Tongue (tissue), 2 donors: ENCODE results near the gene FOXN1. TPM values are rescaled to one million over a fixed set of nuclear protein-coding genes. Genes with fewer than 3 reads are reported as not detected.

ENCODE experiments used
- DNase-seq: peaks from one replicate; pipeline ENCODE4 v3.0.0-alpha.2; 2015
- total RNA-seq: library from RNA; depleted of rRNA; stranded (reverse); fragments of >200 nt; gene quantifications from one replicate; pipeline ENCODE4 v1.2.3, GENCODE V29; 2014

The FOXN1 gene
- total RNA-seq, 1 donor from 2014 or later = 0.21 TPM

- no peak for DNase-seq
These were observed 28.2 kb upstream of the FOXN1 start for GRCh38 chr17:28477928-28478327.

GRCh38 chr17:28478712-28479615 is 27.2 kb upstream of the FOXN1 start:
- no peak for DNase-seq

DNA sequence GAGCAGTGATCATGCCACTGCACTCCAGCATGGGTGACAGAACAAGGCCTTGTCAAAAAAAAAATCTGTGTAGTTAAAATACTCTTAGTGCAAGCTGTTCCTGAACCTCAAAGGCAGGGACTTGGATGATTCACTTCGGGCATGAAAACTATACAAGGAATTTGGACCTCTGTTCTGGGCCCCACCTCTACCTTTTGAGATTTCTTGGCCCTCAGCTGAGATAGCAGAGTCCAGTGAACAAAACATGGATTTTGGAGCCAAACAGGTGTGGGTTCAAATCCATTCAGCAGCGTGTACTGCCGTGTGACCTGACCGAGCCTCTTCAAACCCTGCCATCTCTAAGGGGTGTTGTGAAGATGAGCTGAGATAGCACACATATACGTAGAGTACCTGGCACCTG is 25.9 kb upstream of the FOXN1 start:
- no peak for DNase-seq

GRCh38 chr17:28480799-28481571 is 25.2 kb upstream of the FOXN1 start:
- no peak for DNase-seq

DNA sequence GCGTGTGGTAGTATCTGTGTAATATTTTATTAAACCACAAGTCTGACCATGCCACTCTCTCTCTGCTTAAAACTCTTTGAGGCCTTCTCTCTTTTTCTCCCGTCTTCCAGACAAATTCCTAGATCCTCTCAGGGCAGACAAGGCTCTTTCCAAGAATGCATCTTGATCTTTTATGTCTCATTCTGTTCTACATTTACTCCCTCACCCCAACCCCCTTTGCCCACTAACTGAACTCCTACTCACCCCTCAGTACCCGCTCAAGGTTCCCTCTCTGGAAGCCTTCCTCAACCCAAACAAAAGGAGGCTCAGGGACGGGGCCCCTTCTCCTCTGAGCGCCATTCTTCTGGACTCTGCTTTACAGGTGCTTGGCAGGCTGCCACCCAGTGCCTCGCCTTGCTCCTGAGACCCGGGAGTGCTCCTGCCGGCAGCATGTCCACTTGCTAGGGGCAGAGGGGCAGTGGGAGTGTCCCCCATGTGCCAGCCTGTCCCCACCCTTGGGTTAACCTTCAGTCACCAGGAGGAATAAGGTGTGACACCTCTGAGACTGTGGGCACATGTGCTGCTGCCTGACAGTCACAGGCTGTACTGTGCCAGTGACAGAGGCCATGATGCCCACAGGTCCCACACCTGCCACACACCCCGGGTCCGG is 23.5 kb upstream of the FOXN1 start:
- no peak for DNase-seq

- DNase-seq = no peak
These were observed 21.9 kb upstream of the FOXN1 start for GRCh38 chr17:28484296-28484695.

DNA sequence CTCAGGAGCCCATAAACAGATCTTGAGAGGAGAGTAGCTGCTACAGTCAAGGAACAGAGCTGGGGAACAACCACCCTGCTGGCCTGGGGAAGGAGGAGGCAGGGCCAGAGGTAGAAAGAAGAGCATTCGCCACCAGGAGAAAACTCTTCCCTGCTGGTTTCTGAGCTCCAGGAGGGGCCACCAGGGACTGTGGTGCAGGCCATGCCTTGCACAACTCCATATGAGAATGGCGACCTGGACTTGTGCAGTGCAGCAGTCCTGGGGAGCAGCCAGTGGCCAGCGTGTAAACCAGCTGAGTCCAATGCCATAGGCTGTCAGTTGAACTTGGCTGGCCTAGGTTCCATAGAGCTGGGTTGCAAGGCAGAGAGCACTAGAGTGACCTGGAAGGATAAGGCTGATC is 21.1 kb upstream of the FOXN1 start:
- no peak for DNase-seq

GRCh38 chr17:28487881-28488532 is 18.1 kb upstream of the FOXN1 start:
- DNase-seq = no peak

DNA sequence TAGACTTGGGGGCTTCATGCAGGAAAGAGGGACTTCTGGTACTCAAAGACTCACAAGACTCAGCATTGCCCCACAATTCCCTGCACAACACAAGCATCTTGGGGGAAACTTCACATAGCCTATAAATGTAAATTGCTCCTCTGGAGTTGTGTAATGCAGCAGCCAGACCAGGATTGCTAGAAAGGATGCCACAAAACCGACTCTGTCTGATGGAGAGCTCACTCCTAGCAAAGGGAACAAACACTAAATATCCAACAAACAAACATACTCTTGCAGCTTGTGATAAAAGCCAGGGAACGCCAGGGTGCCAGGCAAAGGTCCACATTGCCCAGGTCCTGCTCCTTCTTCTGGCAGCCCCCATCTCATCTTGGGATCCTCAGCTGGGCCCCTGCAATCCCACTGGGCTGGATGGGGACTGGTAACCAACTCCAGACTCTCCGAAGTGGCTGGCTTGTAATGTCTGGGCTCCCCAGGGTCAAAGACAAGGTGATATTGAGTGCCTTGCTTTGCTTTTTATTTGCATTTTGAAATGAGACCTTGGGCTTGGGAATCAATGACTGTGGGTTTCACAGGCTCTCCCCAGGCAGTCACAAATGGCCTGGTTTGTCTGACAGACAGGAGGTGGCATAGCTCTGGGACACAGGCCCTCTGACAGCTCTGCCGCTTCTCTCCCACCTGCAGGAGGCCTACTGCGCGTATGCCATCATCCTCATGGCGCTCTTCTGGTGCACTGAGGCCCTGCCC is 17.4 kb upstream of the FOXN1 start:
- DNase-seq = no peak

DNA sequence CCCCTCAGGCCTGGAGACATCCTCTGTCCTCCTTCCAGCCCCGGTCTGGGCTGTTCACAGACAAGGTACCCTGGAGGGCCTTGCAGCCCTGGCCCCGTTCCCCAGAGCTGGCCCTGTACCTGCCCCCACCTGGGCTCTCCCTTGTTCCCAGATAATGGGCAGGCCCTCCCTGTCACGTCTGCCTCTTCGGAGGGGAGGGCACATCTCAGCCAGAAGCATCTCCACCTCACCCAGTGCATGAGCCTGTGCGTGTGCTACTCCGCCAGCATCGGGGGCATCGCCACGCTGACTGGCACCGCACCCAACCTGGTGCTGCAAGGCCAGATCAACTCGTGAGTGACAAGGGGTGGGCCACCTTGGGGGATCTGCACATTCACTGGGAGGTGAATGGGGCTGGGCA is 14.9 kb upstream of the FOXN1 start:
- DNase-seq = no peak

GRCh38 chr17:28491860-28492259 is 14.3 kb upstream of the FOXN1 start:
- no peak for DNase-seq

DNA sequence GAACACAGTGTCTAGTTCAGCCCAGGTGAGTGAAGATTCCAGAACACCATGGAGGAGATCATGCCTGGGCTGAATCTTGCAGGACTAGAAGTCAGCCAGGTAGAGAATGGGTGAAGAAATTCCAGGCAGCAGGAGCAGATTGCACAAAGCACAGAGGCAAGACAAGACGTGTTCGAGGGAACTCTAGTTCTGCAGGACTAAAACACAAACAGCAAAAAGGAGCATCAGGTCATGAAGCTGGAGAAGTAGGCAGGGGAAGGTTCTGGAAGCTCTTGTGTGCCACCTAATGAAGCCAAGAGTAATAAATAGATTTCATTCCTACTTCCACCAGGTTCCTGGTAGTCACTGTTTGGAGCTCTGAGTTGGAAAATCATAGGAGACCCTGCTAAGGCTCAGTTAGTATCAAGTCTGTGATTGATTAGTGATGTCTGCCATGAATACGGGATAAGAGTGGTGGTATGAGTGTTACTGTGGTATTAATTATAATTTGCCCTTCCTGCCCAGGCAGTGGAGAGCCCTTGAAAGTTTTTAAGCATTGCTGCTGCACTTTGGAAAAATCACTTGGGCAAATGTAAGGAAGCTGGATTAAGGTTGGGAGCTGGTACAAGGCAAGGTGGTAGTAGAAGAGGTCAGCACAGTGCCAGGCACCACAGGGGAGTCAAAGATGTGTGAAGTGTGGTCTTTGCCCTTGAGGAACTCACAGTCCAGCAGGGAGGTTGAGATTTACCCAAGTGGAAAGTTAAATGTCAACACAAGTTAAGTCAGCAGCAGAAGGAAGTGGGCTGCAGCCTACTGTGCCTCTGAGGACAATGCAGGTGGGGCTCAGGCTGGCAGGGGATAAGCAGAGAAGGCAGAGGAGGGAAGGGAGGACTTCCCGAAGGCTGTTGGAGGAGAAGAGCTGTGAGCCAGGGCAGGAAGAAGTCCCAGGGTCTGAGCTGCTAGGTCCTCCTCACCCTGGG is 13.5 kb upstream of the FOXN1 start:
- DNase-seq = no peak

DNA sequence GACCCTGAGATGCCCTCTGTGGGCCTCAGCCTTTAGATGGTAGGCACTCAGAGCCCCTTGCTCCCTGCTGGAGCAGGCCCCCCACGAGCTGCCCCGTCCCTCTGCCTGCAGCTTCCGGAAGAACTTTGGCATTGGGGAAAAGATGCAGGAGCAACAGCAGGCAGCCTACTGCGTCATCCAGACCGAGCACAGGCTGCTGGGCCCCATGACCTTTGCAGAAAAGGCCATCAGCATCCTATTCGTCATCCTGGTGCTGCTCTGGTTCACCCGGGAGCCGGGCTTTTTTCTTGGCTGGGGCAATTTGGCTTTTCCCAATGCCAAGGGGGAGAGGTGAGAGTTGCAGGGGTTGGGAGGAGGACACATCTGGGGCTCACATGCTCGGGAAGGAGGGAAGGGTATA is 12.7 kb upstream of the FOXN1 start:
- no peak for DNase-seq

DNA sequence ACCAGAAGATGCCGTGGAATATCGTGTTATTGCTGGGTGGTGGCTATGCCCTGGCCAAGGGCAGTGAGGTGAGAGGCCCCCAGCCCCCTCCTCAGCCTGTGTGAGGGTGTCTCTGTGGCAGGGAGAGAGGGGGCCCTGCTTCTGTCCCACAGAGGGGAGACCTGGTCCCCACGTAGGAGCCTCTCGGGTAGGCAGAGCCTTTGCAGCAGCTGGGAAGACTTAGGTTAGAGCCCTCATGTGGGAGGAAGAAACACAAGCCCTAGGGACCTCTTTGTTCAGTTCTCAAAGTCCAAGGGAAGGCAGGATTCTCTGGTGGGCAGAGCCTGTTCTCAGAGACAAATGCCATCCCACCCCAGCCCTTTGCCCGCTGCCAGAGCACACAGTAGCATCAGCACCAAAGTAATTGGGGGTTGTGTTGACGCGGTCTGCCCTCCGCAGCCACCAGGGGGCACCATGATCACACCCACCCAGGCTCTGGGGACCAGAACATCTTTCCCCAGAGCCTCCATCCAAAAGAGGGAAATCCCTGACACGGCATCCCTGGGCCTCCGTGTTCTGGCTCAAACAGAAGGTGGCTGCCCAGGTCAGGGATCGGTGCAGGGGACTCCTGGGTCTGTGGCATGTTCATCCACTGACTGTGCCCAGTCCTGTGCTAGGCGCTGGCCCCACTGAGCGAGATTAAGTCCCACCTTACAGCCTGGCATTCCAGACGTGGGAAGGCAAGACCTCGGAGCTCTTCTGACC is 11.5 kb upstream of the FOXN1 start:
- DNase-seq = peak; percentile 77

DNA sequence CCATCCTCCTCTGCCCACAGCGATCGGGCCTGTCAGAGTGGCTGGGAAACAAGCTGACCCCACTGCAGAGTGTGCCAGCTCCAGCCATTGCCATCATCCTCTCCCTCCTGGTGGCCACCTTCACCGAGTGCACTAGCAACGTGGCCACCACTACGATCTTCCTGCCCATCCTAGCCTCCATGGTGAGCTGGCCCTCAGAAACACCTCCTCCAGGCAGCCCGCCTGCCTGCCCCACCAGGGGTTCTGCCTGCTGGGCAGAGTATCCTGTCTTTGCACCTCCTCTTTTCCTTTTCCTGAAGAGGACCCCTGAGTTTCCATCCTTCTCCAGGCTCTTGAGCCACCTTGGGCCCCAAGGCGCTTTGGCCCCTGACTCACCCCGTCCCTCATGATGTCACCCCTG is 10.5 kb upstream of the FOXN1 start:
- DNase-seq = no peak

GRCh38 chr17:28497931-28498330 is 8.2 kb upstream of the FOXN1 start:
- peak; percentile 19 for DNase-seq

- DNase-seq = no peak
These were observed 7.3 kb upstream of the FOXN1 start for GRCh38 chr17:28498652-28499363.

DNA sequence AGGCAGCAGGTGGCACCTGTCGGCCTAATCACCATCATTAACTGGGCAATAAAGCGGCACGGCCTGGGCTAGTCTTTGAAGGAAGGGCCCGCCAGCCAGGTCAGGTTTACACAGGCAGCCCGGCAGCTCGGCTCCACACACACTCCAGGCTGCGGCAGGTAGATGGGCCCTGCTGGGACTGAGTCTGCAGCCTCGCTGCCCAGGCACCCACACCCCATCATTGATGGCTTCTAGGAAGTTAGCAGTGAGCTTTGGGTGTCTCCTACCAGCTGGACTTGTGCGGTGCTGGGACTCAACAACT is 6.8 kb upstream of the FOXN1 start:
- no peak for DNase-seq

DNA sequence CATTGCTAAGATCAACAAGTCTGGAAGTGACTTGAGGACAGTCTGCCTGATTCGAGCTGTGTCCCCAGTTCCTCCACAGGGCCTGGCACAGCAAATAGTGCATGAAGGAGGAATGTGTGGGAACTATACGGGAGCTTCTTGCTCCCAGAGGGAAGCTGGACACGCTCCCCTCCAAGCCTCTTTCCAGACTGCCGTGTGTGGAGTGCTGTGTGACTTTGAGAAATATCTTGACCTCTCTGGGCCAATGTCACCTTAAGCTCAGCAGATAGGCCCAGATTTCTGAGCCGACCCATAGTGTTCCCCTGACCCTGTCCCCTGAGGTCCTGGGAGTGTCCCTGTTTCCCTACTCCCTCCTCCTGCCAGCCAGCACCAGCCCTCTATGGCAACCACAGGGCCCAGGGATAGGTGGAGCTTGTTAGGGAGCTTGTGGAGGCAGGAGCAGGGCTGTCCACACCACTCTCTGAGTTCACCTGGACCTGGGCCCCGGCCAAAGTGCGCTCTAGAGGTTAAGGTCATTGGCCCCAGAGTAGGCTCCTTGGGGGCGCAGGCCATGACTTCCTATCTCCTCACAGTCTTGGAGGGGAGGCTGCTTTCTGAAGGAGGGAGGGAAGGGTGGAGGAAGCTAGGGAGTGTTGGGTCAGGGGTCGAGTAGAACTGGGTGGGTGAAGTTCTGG is 6.3 kb upstream of the FOXN1 start:
- no peak for DNase-seq
